Mucosa of rectum (tissue), 2 donors: ENCODE data around the gene GLB1L2.

Experiments
- H3K27ac ChIP-seq, 2 donors: one replicate each; pipeline ENCODE4 v1.7.0; 2013; ENCODE audit warnings: inconsistent platforms in 2 of 2, low read depth in 2 of 2, low read length in 2 of 2
- H3K27me3 ChIP-seq, 2 donors: one replicate each; pipeline ENCODE4 v1.7.0; 2013; ENCODE audit warnings: low read length in 2 of 2; ENCODE audit not compliant: control insufficient read depth in 2 of 2, insufficient read depth in 2 of 2
- H3K36me3 ChIP-seq, 2 donors: one replicate each; pipeline ENCODE4 v1.7.0; 2013; ENCODE audit warnings: low read length in 2 of 2; ENCODE audit not compliant: control insufficient read depth in 2 of 2, insufficient read depth in 2 of 2
- H3K4me1 ChIP-seq, 2 donors: one replicate each; pipeline ENCODE4 v1.7.0; 2013; ENCODE audit warnings: low read length in 2 of 2, mild to moderate bottlenecking in 1 of 2; ENCODE audit not compliant: control insufficient read depth in 2 of 2, insufficient read depth in 2 of 2
- H3K4me3 ChIP-seq, 2 donors: one replicate each; pipeline ENCODE4 v1.7.0; 2013; ENCODE audit warnings: low read length in 2 of 2
- H3K9ac ChIP-seq, 2 donors: one replicate each; pipeline ENCODE4 v1.7.0; 2013; ENCODE audit warnings: low read length in 2 of 2, low read depth in 1 of 2, mild to moderate bottlenecking in 1 of 2
- H3K9me3 ChIP-seq, 2 donors: one replicate each; pipeline ENCODE4 v1.7.0; 2013; ENCODE audit warnings: low read length in 2 of 2; ENCODE audit not compliant: control insufficient read depth in 2 of 2
- donor health status: healthy.
- donor health status: Normal muscosa, but diverticular disease.

Gene GLB1L2

DNA sequence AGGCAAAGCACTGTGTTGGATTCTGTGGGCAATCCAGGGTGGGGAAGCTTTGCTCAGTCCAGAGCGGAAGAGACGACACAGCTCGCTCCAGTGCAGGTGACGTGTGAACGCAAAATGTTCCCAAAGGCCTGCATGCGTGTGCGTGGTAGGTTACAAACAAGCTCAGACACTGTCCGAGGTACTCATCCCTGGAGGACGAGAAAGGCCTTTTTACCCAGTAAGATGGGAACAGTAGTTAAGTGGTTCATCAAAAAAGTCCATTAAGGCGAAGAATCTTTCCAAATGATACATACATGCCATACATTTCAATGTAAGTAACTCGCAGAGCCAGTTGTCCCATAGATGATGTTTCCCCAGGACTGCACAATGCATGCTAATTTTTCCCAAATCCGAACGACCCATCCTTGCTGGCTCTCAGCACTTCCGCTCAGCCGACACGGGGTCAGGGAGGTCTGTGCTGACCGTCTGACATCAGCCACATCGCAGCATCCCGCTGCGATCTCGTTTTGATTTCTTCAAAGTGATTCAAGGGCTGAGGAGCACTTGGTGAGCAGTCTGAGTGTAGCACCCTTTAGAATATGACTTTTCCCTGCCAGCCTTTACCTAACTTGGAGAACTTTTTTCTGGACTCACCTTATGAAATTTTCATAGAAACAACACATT, 61.3 kb downstream of the GLB1L2 start:
- no peaks in the 10 kb centered on the region for H3K36me3 ChIP-seq
- no peaks in the 10 kb centered on the region for H3K4me1 ChIP-seq
- H3K9me3 ChIP-seq = no peaks in the 10 kb centered on the region
- no peak overlapping the region for H3K27ac ChIP-seq
- H3K9ac ChIP-seq = no peak overlapping the region
- no peaks in the 10 kb centered on the region for H3K27me3 ChIP-seq
- H3K4me3 ChIP-seq = no peak overlapping the region

DNA sequence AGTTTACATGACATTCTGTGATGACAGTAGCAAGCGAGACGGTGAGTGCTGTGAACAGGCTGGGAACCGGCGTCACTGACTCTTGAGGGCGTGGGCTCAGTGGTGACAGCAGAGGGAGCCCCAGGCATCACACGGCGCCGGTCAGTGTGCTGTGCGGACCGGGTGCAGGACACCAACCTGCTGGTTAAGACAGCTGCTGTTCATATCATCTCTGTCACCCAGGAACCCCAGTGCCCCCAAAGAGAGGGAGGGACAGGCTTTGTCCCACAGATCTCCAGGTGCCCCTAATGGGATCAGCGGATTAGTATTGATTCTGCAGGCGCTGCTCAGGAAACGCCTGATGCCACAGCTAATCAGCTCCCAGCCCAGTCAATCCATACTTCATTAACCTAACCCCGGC, 61.9 kb downstream of the GLB1L2 start:
- Histone ChIP-seq H3K9ac (no peak overlapping the region), H3K27ac (no peak overlapping the region), H3K4me1 (no peaks in the 10 kb centered on the region), H3K4me3 (no peak overlapping the region), H3K9me3 (no peaks in the 10 kb centered on the region), H3K36me3 (no peaks in the 10 kb centered on the region), H3K27me3 (no peaks in the 10 kb centered on the region)

DNA sequence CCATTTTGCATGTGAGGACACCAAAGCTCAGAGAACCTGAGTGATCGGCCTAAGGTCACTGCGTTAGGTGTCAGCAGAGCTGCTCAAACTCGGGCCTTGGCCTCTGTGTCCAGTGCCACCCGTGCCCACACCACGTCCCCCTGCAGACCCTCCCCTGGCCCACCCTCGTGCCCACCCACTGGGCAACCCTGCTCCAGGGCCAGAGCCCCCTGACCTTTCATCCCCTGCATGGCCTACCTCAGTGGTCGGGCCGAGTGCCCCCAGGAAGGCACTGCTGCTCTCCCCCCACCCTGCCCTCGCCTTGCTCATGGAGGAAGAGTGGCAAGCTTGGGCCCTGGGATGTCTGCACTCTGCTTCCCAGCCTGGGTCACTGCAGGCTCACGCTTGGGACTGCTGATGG, 62.5 kb downstream of the GLB1L2 start:
- H3K9ac ChIP-seq = no peak overlapping the region
- no peaks in the 10 kb centered on the region for H3K27me3 ChIP-seq
- H3K36me3 ChIP-seq = no peaks in the 10 kb centered on the region
- no peak overlapping the region for H3K27ac ChIP-seq
- H3K4me1 ChIP-seq = no peaks in the 10 kb centered on the region
- no peak overlapping the region for H3K4me3 ChIP-seq
- no peaks in the 10 kb centered on the region for H3K9me3 ChIP-seq

DNA sequence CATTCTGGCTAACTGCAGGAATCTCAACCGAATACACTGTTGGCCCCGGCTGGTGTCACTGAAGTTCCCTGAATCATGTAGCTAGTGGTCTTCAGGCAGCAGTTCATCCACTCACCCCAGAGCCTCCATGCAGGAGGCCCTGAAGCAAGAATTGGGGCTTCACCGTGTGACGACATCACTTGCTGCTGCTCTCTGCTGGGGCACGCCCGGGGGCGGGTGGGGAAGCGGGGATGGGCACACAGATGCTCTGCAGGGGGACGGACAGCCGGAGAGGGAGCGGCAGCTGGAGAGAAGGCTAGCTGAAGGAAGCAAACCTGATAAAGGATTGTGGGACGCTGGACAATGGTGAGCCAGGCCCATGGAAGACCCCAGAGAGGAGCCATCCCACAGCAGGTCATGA, 63.2 kb downstream of the GLB1L2 start:
- Histone ChIP-seq H3K27ac (no peak overlapping the region), H3K4me1 (no peaks in the 10 kb centered on the region), H3K9me3 (no peaks in the 10 kb centered on the region), H3K36me3 (no peaks in the 10 kb centered on the region), H3K9ac (no peak overlapping the region), H3K27me3 (no peaks in the 10 kb centered on the region), H3K4me3 (no peak overlapping the region)

DNA sequence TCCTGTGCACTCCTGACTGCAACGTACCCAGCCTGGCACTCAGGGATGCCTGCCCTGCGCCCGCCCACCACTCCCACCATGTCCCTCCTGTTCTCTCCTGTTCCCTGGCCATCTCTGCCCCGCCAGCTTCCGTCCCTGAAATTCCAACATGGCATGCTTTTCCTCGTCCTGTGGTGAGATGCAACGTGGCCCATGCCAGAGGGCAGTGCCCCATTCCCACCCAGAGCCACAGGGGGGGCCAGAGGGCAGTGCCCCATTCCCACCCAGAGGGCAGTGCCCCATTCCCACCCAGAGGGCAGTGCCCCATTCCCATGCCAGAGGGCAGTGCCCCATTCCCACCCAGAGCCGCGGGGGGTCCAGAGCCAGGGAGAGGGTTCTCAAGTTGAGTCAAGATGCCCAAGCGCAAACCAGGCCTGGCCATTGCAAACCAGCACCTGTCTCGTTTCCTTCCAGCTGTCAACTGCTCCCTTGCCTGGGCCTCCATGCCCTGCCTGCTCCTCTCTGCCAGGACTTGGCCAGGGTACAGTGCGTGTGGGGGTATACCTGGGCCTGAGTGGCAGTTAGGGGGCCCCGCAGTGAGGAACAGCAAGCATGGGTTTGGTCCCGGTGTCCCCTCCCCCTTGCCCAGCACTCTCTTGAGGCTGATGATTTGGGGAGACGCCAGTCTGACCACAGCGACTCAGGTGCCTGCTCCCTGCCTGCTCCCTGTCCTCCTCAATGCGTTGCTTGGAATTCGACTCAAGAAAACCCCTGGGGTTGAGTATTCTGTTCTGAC, 65.7 kb downstream of the GLB1L2 start:
- Histone ChIP-seq H3K27me3 (no peaks in the 10 kb centered on the region), H3K9ac (no peak overlapping the region), H3K4me1 (no peaks in the 10 kb centered on the region), H3K4me3 (no peak overlapping the region), H3K27ac (no peak overlapping the region), H3K36me3 (no peaks in the 10 kb centered on the region), H3K9me3 (no peaks in the 10 kb centered on the region)

DNA sequence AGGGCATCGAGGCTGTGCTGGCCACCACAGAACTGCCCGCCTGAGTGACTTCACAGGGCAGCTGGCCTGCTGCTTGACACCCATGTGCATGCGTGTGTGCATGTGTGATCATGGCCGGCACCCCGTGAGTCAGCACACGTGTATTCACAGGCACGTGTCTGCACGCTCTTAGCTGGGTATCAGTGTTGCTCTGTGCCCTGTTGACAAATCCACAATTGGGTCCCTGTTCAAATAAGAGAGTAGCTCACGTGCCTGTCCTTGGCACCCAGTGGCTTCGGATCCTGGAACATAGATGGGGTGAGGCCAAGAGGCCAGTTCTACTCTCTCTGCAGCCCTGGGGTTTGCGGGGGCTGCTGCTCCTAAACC, 66.3 kb downstream of the GLB1L2 start:
- no peak overlapping the region for H3K4me3 ChIP-seq

DNA sequence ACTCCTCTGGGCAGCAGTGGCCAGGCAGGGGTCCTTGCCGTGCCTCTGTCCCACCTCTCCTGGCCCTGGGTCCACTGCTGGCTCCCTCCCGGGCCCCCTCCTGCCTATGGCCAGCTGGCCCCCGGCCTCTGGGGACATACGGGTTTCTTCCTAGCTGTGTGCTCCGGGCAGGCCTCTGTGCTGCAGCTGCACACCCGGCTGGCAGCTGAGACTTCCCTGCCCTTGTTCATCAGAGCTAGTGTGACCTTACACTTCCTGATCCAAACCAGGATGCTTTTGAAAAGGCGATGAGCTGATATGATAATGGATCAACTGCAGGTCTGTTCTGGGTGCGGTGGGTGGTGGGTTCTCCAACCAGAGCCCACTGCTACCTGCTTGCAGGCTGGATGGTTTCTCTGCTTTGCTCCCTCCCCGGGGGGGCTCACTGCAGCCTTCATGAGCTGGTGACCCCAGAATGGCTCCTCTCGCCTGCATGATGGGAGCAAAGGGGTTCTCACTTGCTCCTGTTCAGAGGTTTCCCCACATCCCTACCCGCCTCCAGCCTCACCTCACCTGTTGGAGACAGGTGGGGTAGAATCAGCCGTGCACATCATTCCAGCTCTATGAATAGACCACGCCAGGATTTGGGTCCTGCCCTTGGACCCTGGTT, 67.0 kb downstream of the GLB1L2 start:
- Histone ChIP-seq H3K4me1 (no peaks in the 10 kb centered on the region), H3K36me3 (no peaks in the 10 kb centered on the region), H3K27me3 (no peaks in the 10 kb centered on the region), H3K4me3 (no peak overlapping the region), H3K27ac (no peak overlapping the region), H3K9ac (no peak overlapping the region), H3K9me3 (no peaks in the 10 kb centered on the region)

More for the DNA sequence above, 66.3 kb downstream of the GLB1L2 start:
- Histone ChIP-seq H3K9me3 (no peaks in the 10 kb centered on the region), H3K9ac (no peak overlapping the region), H3K27ac (no peak overlapping the region), H3K27me3 (no peaks in the 10 kb centered on the region), H3K4me1 (no peaks in the 10 kb centered on the region), H3K36me3 (no peaks in the 10 kb centered on the region)

DNA sequence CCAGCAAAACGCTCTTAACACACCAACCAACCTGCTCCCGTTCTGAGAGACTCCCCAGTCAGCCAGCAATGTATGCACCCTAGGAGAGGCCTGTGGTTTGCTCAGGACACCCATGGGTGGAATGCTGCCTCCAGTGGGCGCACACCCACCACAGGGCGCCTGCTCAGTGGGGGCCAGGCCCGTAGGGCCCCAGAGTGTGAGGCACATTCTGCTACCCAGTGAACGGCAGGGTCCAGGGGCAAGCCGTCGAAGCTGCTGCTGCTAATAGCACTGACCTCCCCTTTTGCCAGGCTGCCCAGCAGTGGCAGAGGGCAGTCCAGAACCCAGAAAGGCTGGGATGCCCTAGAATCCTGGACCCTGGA, 67.5 kb downstream of the GLB1L2 start:
- H3K27me3 ChIP-seq = no peaks in the 10 kb centered on the region

DNA sequence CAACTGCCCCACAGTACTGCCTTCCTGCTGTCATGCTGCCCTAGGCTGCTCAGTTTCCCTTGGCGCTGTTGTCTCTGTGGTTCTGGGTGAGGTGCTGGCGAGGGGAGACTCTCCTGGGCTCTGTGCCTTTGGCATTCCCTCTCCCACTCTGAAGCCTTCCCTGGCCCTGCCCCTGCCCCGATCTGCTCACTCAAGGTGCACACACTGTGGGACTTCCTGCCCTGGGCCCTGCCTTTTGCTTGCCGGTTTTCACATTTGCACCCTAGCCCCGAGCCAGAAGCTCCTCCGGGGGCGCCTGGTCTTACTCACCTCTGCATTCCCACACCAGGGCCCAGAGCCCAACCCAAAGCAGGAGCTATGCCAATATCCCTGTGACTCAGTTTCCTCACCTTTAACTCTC, 68.2 kb downstream of the GLB1L2 start:
- H3K4me1 ChIP-seq = no peaks in the 10 kb centered on the region
- H3K4me3 ChIP-seq = no peak overlapping the region
- no peaks in the 10 kb centered on the region for H3K36me3 ChIP-seq
- no peak overlapping the region for H3K27ac ChIP-seq
- no peak overlapping the region for H3K9ac ChIP-seq
- H3K27me3 ChIP-seq = no peaks in the 10 kb centered on the region
- no peaks in the 10 kb centered on the region for H3K9me3 ChIP-seq

More for the DNA sequence above, 67.5 kb downstream of the GLB1L2 start:
- Histone ChIP-seq H3K36me3 (no peaks in the 10 kb centered on the region), H3K27ac (no peak overlapping the region), H3K9ac (no peak overlapping the region), H3K4me1 (no peaks in the 10 kb centered on the region), H3K4me3 (no peak overlapping the region), H3K9me3 (no peaks in the 10 kb centered on the region)
